GM18909 (cell line): ENCODE measurements around the gene CATSPER4.

ENCODE experiments used
- ATAC-seq: cut with Tn5 transposase; IDR thresholded peaks from one replicate; pipeline ENCODE4 v1.9.1; 2021; ENCODE audit warnings: mild to moderate bottlenecking; ENCODE audit not compliant: unreplicated experiment, poor library complexity

Gene CATSPER4

GRCh38 chr1:26164036-26164860, 26.2 kb upstream of the CATSPER4 start:
- no peak for ATAC-seq

- no peak for ATAC-seq
Measured at GRCh38 chr1:26164861-26165842, 25.2 kb upstream of the CATSPER4 start.

GRCh38 chr1:26166719-26167281, 23.6 kb upstream of the CATSPER4 start:
- no peak for ATAC-seq

GRCh38 chr1:26168410-26169197, 21.8 kb upstream of the CATSPER4 start, which contains the start of gene C1orf232:
C1orf232 (minus strand) TSS chr1:26168963; CDS start chr1:26168499, 464 bp downstream.
- no peak for ATAC-seq

- ATAC-seq, result no peak
Measured at GRCh38 chr1:26169198-26169554, 21.2 kb upstream of the CATSPER4 start.

- ATAC-seq, result peak; percentile 92
Measured at GRCh38 chr1:26169669-26170471, 20.5 kb upstream of the CATSPER4 start, which contains the start of gene ZNF593. ZNF593 (plus strand) TSS chr1:26169908; CDS start chr1:26169984, 76 bp downstream.

GRCh38 chr1:26170472-26170821, 20.0 kb upstream of the CATSPER4 start:
- ATAC-seq, result no peak

- ATAC-seq, result no peak
Measured at GRCh38 chr1:26171084-26172072, 19.0 kb upstream of the CATSPER4 start, which contains the start of gene ZNF593OS. ZNF593OS (minus strand) TSS chr1:26171832; CDS start chr1:26171661, 171 bp downstream.

- ATAC-seq, result no peak
Measured at GRCh38 chr1:26175346-26175745, 15.1 kb upstream of the CATSPER4 start.

- no peak for ATAC-seq
Measured at GRCh38 chr1:26177182-26177684, 13.2 kb upstream of the CATSPER4 start, which contains the start of gene CNKSR1. CNKSR1 (plus strand) TSS chr1:26177491; CDS start chr1:26177548, 57 bp downstream.

GRCh38 chr1:26180010-26180506, 10.3 kb upstream of the CATSPER4 start:
- ATAC-seq, result no peak

GRCh38 chr1:26181586-26182382, 8.6 kb upstream of the CATSPER4 start:
- ATAC-seq, result no peak

GRCh38 chr1:26182383-26182696, 8.1 kb upstream of the CATSPER4 start:
- ATAC-seq, result no peak

- ATAC-seq, result no peak
Measured at GRCh38 chr1:26184086-26184485, 6.3 kb upstream of the CATSPER4 start.

GRCh38 chr1:26184883-26185282, 5.5 kb upstream of the CATSPER4 start:
- ATAC-seq, result no peak

GRCh38 chr1:26187882-26188281, 2.5 kb upstream of the CATSPER4 start:
- ATAC-seq, result no peak

GRCh38 chr1:26188477-26188876, 1.9 kb upstream of the CATSPER4 start:
- no peak for ATAC-seq
